ENCODE data around the gene TAF5L. TPM values are rescaled to one million over a fixed set of nuclear protein-coding genes. Genes with fewer than 3 reads are reported as not detected.

Gene TAF5L
- polyA plus RNA-seq, 2 of the 4 experiments (the other 2 are of a cell fraction): 17.4 to 25.0 TPM

GRCh38 chr1:229553621-229554130 lies 72.2 kb downstream of the TAF5L start:
- FAIRE-seq (no peak), ATAC-seq (no peak), DNase-seq (ENCODE audit: low read depth in 1 of 2, low spot score in 1 of 2) (no peak)
- Histone ChIP-seq H3K9me3 (no peaks in the 10 kb centered on the region), H3K4me2 (no peak overlapping the region), H3K27ac (no peak overlapping the region), H3K4me1 (peaks cover 12% of the 10 kb centered on the region), H3K4me3 (no peak overlapping the region)
- CTCF ChIA-PET: no interaction called here
- TF ChIP-seq HOXB13 (CRISPR knock-in tag; IDR thresholded peaks at IDR 0.05; ENCODE audit: low read depth) (no peak), BHLHE40 (IDR thresholded peaks at IDR 0.05; ENCODE audit: low read depth, low read length) (no peak), MAX (IDR thresholded peaks at IDR 0.05) (no peak), SREBF2 (IDR thresholded peaks at IDR 0.05) (no peak), ELK1 (IDR thresholded peaks at IDR 0.05; ENCODE audit: low read depth, low read length) (no peak), HEYL (CRISPR knock-in tag; IDR thresholded peaks at IDR 0.05) (no peak), ZC3H11A (IDR thresholded peaks at IDR 0.05) (no peak), ATOH8 (CRISPR knock-in tag; IDR thresholded peaks at IDR 0.05; ENCODE audit: low read depth) (no peak), ZFP36 (IDR thresholded peaks at IDR 0.05; ENCODE audit: borderline replicate concordance, partially characterized antibody) (no peak), MYC (IDR thresholded peaks at IDR 0.05; ENCODE audit: borderline replicate concordance, low read length) (no peak), PBX3 (IDR thresholded peaks at IDR 0.05) (no peak), MAFK (IDR thresholded peaks at IDR 0.05; ENCODE audit: partially characterized antibody) (no peak), NFE2L2 (conservative IDR thresholded peaks at IDR 0.05; ENCODE audit: low read length) (no peak)
- 89% methylated on average over 7 of the region's 7 CpGs for WGBS (ENCODE audit: missing lambda C conversion rate)
- POLR2A ChIA-PET: no interaction called here

GRCh38 chr1:229552732-229553131 lies 73.2 kb downstream of the TAF5L start:
- Histone ChIP-seq H3K9me3 (no peaks in the 10 kb centered on the region), H3K4me3 (no peak overlapping the region), H3K27ac (no peak overlapping the region), H3K4me2 (no peak overlapping the region), H3K4me1 (peaks cover 12% of the 10 kb centered on the region)
- no peak for DNase-seq (ENCODE audit: low read depth in 1 of 2, low spot score in 1 of 2)
- POLR2A ChIA-PET: no interaction called here
- 82% methylated on average over 5 of the region's 5 CpGs for WGBS (ENCODE audit: missing lambda C conversion rate)
- CTCF ChIA-PET: no interaction called here
- FAIRE-seq: no peak
- TF ChIP-seq ZSCAN20 (CRISPR knock-in tag; IDR thresholded peaks at IDR 0.05): no peak
- TF ChIP-seq ELK1 (IDR thresholded peaks at IDR 0.05; ENCODE audit: low read depth, low read length): no peak
- no peak for TF ChIP-seq RAD21 (conservative IDR thresholded peaks at IDR 0.05 in 1 of 2, IDR thresholded peaks at IDR 0.05 in 1 of 2)
- TF ChIP-seq ZC3H11A (IDR thresholded peaks at IDR 0.05): no peak
- no peak for TF ChIP-seq MAFK (IDR thresholded peaks at IDR 0.05; ENCODE audit: partially characterized antibody)
- TF ChIP-seq ATOH8 (CRISPR knock-in tag; IDR thresholded peaks at IDR 0.05; ENCODE audit: low read depth): no peak
- TF ChIP-seq REST (IDR thresholded peaks at IDR 0.05): no peak
- TF ChIP-seq FOSL2 (IDR thresholded peaks at IDR 0.05): no peak
- no peak for TF ChIP-seq FOSL2 (CRISPR knock-in tag; IDR thresholded peaks at IDR 0.05)
- ATAC-seq: no peak

Measured in A549 (cell line).